Stimulated activated CD8-positive, alpha-beta memory T cell treated with anti-CD3 and anti-CD28 coated beads, Interleukin-15, amount 100 ng/mL, for 24 hours (primary cell): ENCODE data around the gene CDC45.

Experiments
- DNase-seq: peaks from one replicate; pipeline ENCODE4 v3.0.0-alpha.2; 2020; ENCODE audit warnings: low read depth

The CDC45 gene

GRCh38 chr22:19470010-19470409 is 9.7 kb upstream of the CDC45 start:
- no peak for DNase-seq

GRCh38 chr22:19471572-19471971 is 8.1 kb upstream of the CDC45 start:
- DNase-seq, result no peak

- DNase-seq, result no peak
Observed at GRCh38 chr22:19472233-19472632, 7.5 kb upstream of the CDC45 start.

GRCh38 chr22:19473578-19473977 is 6.1 kb upstream of the CDC45 start:
- no peak for DNase-seq

GRCh38 chr22:19476023-19476422 is 3.7 kb upstream of the CDC45 start:
- no peak for DNase-seq

GRCh38 chr22:19477321-19478044 is 2.2 kb upstream of the CDC45 start:
- no peak for DNase-seq

- DNase-seq, result no peak
Observed at GRCh38 chr22:19478045-19478900, 1.4 kb upstream of the CDC45 start.

- DNase-seq, result peak; percentile 61
Observed at GRCh38 chr22:19478901-19479354, 792 bp upstream of the CDC45 start, which contains the start of gene UFD1. TSS of gene UFD1 (minus strand) at chr22:19479193. CDS start at chr22:19479085, 108 bp downstream.

- DNase-seq, result no peak
Observed at GRCh38 chr22:19480173-19480568, 451 bp downstream of the CDC45 start.

- DNase-seq, result no peak
Observed at GRCh38 chr22:19480789-19481188, 1.1 kb downstream of the CDC45 start.

- no peak for DNase-seq
Observed at GRCh38 chr22:19482297-19482696, 2.6 kb downstream of the CDC45 start.

GRCh38 chr22:19483481-19484244 is 3.9 kb downstream of the CDC45 start:
- DNase-seq, result no peak

- DNase-seq, result no peak
Observed at GRCh38 chr22:19488285-19488684, 8.6 kb downstream of the CDC45 start.

GRCh38 chr22:19488884-19489843 is 9.4 kb downstream of the CDC45 start:
- DNase-seq, result no peak

- no peak for DNase-seq
Observed at GRCh38 chr22:19490628-19491230, 11.0 kb downstream of the CDC45 start.

GRCh38 chr22:19492504-19493174 is 12.9 kb downstream of the CDC45 start:
- DNase-seq, result no peak

- no peak for DNase-seq
Observed at GRCh38 chr22:19494001-19494560, 14.4 kb downstream of the CDC45 start.

- DNase-seq, result no peak
Observed at GRCh38 chr22:19494676-19495173, 15.0 kb downstream of the CDC45 start.

GRCh38 chr22:19495562-19496323 is 16.0 kb downstream of the CDC45 start:
- DNase-seq, result no peak
